PFSK-1 (cell line): ENCODE results near the gene SLMAP.

Experiments
- FOXP2 ChIP-seq: optimal IDR thresholded peaks from 2 replicates; pipeline ENCODE3; 2011; ENCODE audit warnings: borderline replicate concordance, control low read depth, inconsistent platforms; ENCODE audit not compliant: insufficient read depth; ENCODE audit errors: extremely low read length, extremely low read depth
- POLR2AphosphoS5 ChIP-seq: IDR thresholded peaks from 2 replicates; pipeline ENCODE4 v1.6.1; 2012; ENCODE audit warnings: low read depth, mild to moderate bottlenecking, control low read depth, low read length, moderate library complexity
- REST ChIP-seq, 2 experiments: IDR thresholded peaks; 2 replicates each; pipeline versions ENCODE4 v1.6.1 to v1.8.0; 2011 to 2012; ENCODE audit warnings: low read depth in 2 of 2, low read length in 2 of 2, control low read depth in 1 of 2, inconsistent platforms in 1 of 2, mild to moderate bottlenecking in 1 of 2, moderate library complexity in 1 of 2; ENCODE audit not compliant: insufficient read depth in 1 of 2
- SIN3A ChIP-seq: IDR thresholded peaks from 2 replicates; pipeline ENCODE4 v1.6.1; 2012; ENCODE audit warnings: mild to moderate bottlenecking, low read length, moderate library complexity, borderline replicate concordance; ENCODE audit not compliant: insufficient read depth
- TAF1 ChIP-seq: IDR thresholded peaks from 2 replicates; pipeline ENCODE4 v1.6.1; 2012; ENCODE audit warnings: low read length, control low read depth, borderline replicate concordance; ENCODE audit not compliant: insufficient read depth

The SLMAP gene

GRCh38 chr3:57796261-57796660 is 40.2 kb downstream of the SLMAP start:
- no peak for TF ChIP-seq POLR2AphosphoS5
- TF ChIP-seq FOXP2 = no peak
- no peak for TF ChIP-seq REST (IDR thresholded peaks at IDR 0.05; ENCODE audit: insufficient read depth in 1 of 2, low read depth in 2 of 2, low read length in 2 of 2)

GRCh38 chr3:57797701-57798487 is 41.8 kb downstream of the SLMAP start:
- no peak for TF ChIP-seq TAF1
- TF ChIP-seq SIN3A = no peak
- no peak for TF ChIP-seq FOXP2
- TF ChIP-seq POLR2AphosphoS5 = no peak
- TF ChIP-seq REST (IDR thresholded peaks at IDR 0.05; ENCODE audit: insufficient read depth in 1 of 2, low read depth in 2 of 2, low read length in 2 of 2) = no peak

DNA sequence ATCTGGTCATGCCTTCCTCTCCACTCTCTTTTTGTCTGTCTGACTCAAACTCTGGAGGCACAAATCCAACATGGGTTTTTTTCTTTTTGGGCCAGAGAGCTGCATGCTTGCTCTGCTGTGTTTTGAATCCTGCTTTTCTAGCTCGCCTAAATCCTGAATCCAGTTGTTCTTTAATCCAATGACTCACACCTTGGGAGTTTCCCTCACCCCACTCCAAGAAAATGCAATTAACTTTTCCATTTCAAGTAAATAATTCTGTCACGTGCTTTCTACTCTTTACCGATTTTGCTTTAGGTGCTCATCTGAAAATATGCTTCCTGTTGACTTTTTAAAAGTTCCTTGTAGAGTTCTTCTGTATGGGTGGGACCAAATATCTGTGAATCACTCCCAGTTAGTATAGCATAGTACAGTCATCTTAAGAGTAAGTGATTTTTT is 47.6 kb downstream of the SLMAP start:
- TF ChIP-seq REST (IDR thresholded peaks at IDR 0.05; ENCODE audit: insufficient read depth in 1 of 2, low read depth in 2 of 2, low read length in 2 of 2) (no peak), SIN3A (peak; percentile 59; the same call in 1 of the 2 replicates)

- TF ChIP-seq POLR2AphosphoS5 = no peak
Measured at GRCh38 chr3:57805266-57805665, 49.2 kb downstream of the SLMAP start.

GRCh38 chr3:57805674-57806073 is 49.6 kb downstream of the SLMAP start:
- TF ChIP-seq POLR2AphosphoS5 = no peak
- TF ChIP-seq REST (IDR thresholded peaks at IDR 0.05; ENCODE audit: insufficient read depth in 1 of 2, low read depth in 2 of 2, low read length in 2 of 2) = peak; percentile 68 to 90; a peak in 3 of 4 replicates
- no peak for TF ChIP-seq FOXP2
